ENCODE results near the gene KRTAP1-3. TPM values are rescaled to one million over a fixed set of nuclear protein-coding genes. Genes with fewer than 3 reads are reported as not detected.
A peak's percentile ranks its signal among the peaks of the same experiment; 100 is the strongest.

Gene KRTAP1-3
- total RNA-seq, 1 donor = not detected

DNA sequence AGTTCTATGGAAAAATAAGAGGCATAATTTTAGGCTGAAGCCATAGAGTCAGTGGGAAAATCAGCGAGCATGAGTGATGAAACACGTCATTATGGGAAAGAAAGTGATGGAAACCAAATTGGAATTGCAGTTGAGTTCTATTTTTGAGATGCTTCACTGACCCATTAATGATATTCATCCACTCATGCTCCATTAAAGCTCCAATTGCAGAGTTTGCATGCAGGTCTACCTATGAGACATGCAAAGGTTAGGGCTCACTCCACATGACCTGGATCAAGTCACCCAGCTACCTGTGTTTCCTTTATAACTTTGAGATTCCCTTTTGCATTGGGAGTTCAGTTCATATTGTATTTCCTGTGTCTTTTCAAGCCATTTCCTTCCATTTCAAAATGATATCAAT, 39.0 kb upstream of the KRTAP1-3 start:
- Histone ChIP-seq H2AFZ (ENCODE audit: low read length) (no peak overlapping the region), H3K4me2 (ENCODE audit: insufficient read depth, low read length) (no peak overlapping the region), H3K9me3 (ENCODE audit: low read depth, low read length) (no peaks in the 10 kb centered on the region), H3K79me2 (ENCODE audit: insufficient read depth, low read length) (no peaks in the 10 kb centered on the region), H3K36me3 (ENCODE audit: insufficient read depth, low read length) (no peaks in the 10 kb centered on the region), H3K4me3 (ENCODE audit: insufficient read depth, low read length) (no peak overlapping the region), H3K4me1 (ENCODE audit: insufficient read depth, low read length) (peaks cover 3% of the 10 kb centered on the region), H3K27ac (ENCODE audit: low read depth, low read length) (no peak overlapping the region), H3K27me3 (ENCODE audit: insufficient read depth, low read length) (no peaks in the 10 kb centered on the region), H4K20me1 (ENCODE audit: insufficient read depth, low read length) (no peaks in the 10 kb centered on the region)
- TF ChIP-seq CTCF (IDR thresholded peaks at IDR 0.05; ENCODE audit: extremely low read depth, low read depth, low read length) = no peak
- DNase-seq (ENCODE audit: insufficient read length, low spot score, missing footprints) = no peak

DNA sequence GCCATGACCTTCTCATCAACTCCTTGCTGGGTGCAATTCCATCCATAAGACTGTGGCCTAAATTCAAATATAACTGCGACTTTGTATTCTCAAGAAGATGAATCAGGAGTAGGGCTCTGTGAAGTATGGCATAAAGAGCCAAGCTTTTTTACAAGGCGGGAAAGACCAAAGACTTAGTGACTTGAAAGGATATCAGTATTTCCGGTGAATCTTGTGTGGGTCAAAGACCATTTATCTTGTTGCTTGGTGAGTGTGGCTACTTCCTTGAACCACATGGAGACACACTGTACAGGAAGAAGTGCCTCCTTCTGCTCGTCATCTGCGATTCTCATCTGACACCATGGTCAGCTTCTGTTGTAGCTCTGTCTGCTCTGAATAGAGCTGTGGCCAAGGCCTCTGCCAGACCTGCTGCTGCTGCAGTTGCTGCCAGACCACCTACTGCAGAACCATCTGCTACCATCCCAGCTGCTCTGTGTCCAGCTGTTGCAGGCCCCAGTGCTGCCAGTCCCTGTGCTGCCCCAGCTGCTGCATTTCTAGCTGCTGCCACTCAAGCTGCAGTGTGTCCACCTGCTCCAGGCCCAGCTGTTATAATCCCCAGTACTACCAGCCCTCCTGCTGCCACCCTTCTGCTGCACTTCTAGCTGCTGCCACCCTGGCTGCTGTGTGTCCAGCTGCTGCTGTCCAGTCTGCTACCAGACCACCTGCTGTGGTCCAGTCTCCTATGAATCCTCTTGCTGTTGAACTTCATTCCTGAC, 37.1 kb upstream of the KRTAP1-3 start:
- Histone ChIP-seq H4K20me1 (ENCODE audit: insufficient read depth, low read length) (no peaks in the 10 kb centered on the region), H3K27ac (ENCODE audit: low read depth, low read length) (no peak overlapping the region), H3K4me1 (ENCODE audit: insufficient read depth, low read length) (peaks cover 3% of the 10 kb centered on the region), H3K36me3 (ENCODE audit: insufficient read depth, low read length) (no peaks in the 10 kb centered on the region), H3K27me3 (ENCODE audit: insufficient read depth, low read length) (no peaks in the 10 kb centered on the region), H3K79me2 (ENCODE audit: insufficient read depth, low read length) (no peaks in the 10 kb centered on the region), H3K4me2 (ENCODE audit: insufficient read depth, low read length) (no peak overlapping the region), H2AFZ (ENCODE audit: low read length) (peak overlapping the region; percentile 4), H3K4me3 (ENCODE audit: insufficient read depth, low read length) (no peak overlapping the region), H3K9me3 (ENCODE audit: low read depth, low read length) (no peaks in the 10 kb centered on the region)
- no peak for TF ChIP-seq CTCF (IDR thresholded peaks at IDR 0.05; ENCODE audit: extremely low read depth, low read depth, low read length)
- no peak for DNase-seq (ENCODE audit: insufficient read length, low spot score, missing footprints)

DNA sequence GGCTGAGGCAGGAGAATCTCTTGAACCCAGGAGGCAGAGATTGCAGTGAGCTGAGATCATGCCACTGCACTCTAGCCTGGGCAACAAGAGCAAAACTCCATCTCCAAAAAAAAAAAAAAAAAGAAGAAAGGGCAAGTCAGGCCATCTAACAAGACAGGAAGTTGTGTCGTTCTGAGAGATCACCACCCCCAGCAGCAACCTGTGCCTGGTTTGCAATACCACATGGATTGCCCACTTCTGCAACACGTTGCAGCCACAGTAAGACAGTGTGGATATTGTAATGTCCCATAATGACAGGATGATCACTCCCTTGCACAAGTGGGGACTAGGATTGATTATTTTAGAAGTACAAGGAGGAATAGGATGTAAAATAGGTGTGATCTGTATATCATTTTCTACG, 34.4 kb upstream of the KRTAP1-3 start:
- Histone ChIP-seq H3K27me3 (ENCODE audit: insufficient read depth, low read length) (no peaks in the 10 kb centered on the region), H3K4me3 (ENCODE audit: insufficient read depth, low read length) (no peak overlapping the region), H2AFZ (ENCODE audit: low read length) (no peak overlapping the region), H3K9me3 (ENCODE audit: low read depth, low read length) (no peaks in the 10 kb centered on the region), H3K4me2 (ENCODE audit: insufficient read depth, low read length) (no peak overlapping the region), H3K79me2 (ENCODE audit: insufficient read depth, low read length) (no peaks in the 10 kb centered on the region), H3K4me1 (ENCODE audit: insufficient read depth, low read length) (peaks cover 5% of the 10 kb centered on the region), H3K36me3 (ENCODE audit: insufficient read depth, low read length) (no peaks in the 10 kb centered on the region), H3K27ac (ENCODE audit: low read depth, low read length) (no peak overlapping the region), H4K20me1 (ENCODE audit: insufficient read depth, low read length) (no peaks in the 10 kb centered on the region)
- no peak for TF ChIP-seq CTCF (IDR thresholded peaks at IDR 0.05; ENCODE audit: extremely low read depth, low read depth, low read length)
- DNase-seq (ENCODE audit: insufficient read length, low spot score, missing footprints) = no peak

GRCh38 chr17:41067281-41067680, 32.6 kb upstream of the KRTAP1-3 start:
- no peak overlapping the region for H3K4me2 ChIP-seq (ENCODE audit: insufficient read depth, low read length)
- H3K4me1 ChIP-seq (ENCODE audit: insufficient read depth, low read length) = peaks cover 20% of the 10 kb centered on the region
- no peak for TF ChIP-seq CTCF (IDR thresholded peaks at IDR 0.05; ENCODE audit: extremely low read depth, low read depth, low read length)
- H3K36me3 ChIP-seq (ENCODE audit: insufficient read depth, low read length) = no peaks in the 10 kb centered on the region
- H3K27ac ChIP-seq (ENCODE audit: low read depth, low read length) = peak overlapping the region; percentile 74
- DNase-seq (ENCODE audit: insufficient read length, low spot score, missing footprints) = no peak
- no peaks in the 10 kb centered on the region for H4K20me1 ChIP-seq (ENCODE audit: insufficient read depth, low read length)
- no peak overlapping the region for H2AFZ ChIP-seq (ENCODE audit: low read length)
- no peaks in the 10 kb centered on the region for H3K27me3 ChIP-seq (ENCODE audit: insufficient read depth, low read length)
- no peak overlapping the region for H3K4me3 ChIP-seq (ENCODE audit: insufficient read depth, low read length)
- H3K79me2 ChIP-seq (ENCODE audit: insufficient read depth, low read length) = no peaks in the 10 kb centered on the region
- H3K9me3 ChIP-seq (ENCODE audit: low read depth, low read length) = no peaks in the 10 kb centered on the region
